GM19467 (cell line): ENCODE data around the gene RAD51B.
"Not testable (repeated sequence)": the region's sequence is repeated elsewhere in the genome, so short reads cannot be mapped to it uniquely, and the experiment has no call there.

Experiments used
- ATAC-seq: cut with Tn5 transposase; IDR thresholded peaks from one replicate; pipeline ENCODE4 v1.9.1; 2021; ENCODE audit warnings: mild to moderate bottlenecking, moderate library complexity; ENCODE audit not compliant: unreplicated experiment

Gene RAD51B

GRCh38 chr14:68245146-68246073 lies 425.8 kb downstream of the RAD51B start:
- no peak for ATAC-seq

GRCh38 chr14:68246074-68246785 lies 426.7 kb downstream of the RAD51B start:
- no peak for ATAC-seq

- no peak for ATAC-seq
Measured at GRCh38 chr14:68246786-68247105, 427.2 kb downstream of the RAD51B start.

- no peak for ATAC-seq
Measured at GRCh38 chr14:68247274-68247673, 427.7 kb downstream of the RAD51B start.

GRCh38 chr14:68247676-68248268 lies 428.2 kb downstream of the RAD51B start:
- ATAC-seq, result no peak

GRCh38 chr14:68248481-68249255 lies 429.1 kb downstream of the RAD51B start:
- ATAC-seq, result no peak

- no peak for ATAC-seq
Measured at GRCh38 chr14:68249661-68250451, 430.3 kb downstream of the RAD51B start.

GRCh38 chr14:68250927-68251768 lies 431.6 kb downstream of the RAD51B start:
- no peak for ATAC-seq

- no peak for ATAC-seq
Measured at GRCh38 chr14:68251769-68252100, 432.2 kb downstream of the RAD51B start.

GRCh38 chr14:68253160-68253780 lies 433.7 kb downstream of the RAD51B start:
- ATAC-seq, result no peak

- ATAC-seq, result no peak
Measured at GRCh38 chr14:68253878-68254528, 434.4 kb downstream of the RAD51B start.

- ATAC-seq, result no peak
Measured at GRCh38 chr14:68254669-68255527, 435.3 kb downstream of the RAD51B start.

- ATAC-seq, result no peak
Measured at GRCh38 chr14:68255693-68256178, 436.2 kb downstream of the RAD51B start.

- no peak for ATAC-seq
Measured at GRCh38 chr14:68257969-68258368, 438.4 kb downstream of the RAD51B start.

- ATAC-seq, result not testable (repeated sequence)
Measured at GRCh38 chr14:68258995-68259394, 439.4 kb downstream of the RAD51B start.

- ATAC-seq, result no peak
Measured at GRCh38 chr14:68260121-68260520, 440.5 kb downstream of the RAD51B start.

GRCh38 chr14:68261092-68261842 lies 441.7 kb downstream of the RAD51B start:
- ATAC-seq, result no peak
